Measurements from ENCODE around the gene EPAS1.

Gene EPAS1

GRCh38 chr2:46367286-46367685 is 70.1 kb downstream of the EPAS1 start:
- DNase-seq, result no peak

- DNase-seq, result no peak
Measured at GRCh38 chr2:46368401-46368800, 71.2 kb downstream of the EPAS1 start.

GRCh38 chr2:46369783-46370182 is 72.6 kb downstream of the EPAS1 start:
- no peak for DNase-seq

GRCh38 chr2:46371854-46372253 is 74.6 kb downstream of the EPAS1 start:
- DNase-seq, result no peak

- DNase-seq, result peak in 1 of 2 experiments; percentile 37
Measured at GRCh38 chr2:46372475-46372874, 75.3 kb downstream of the EPAS1 start.

GRCh38 chr2:46373238-46373637 is 76.0 kb downstream of the EPAS1 start:
- no peak for DNase-seq

- DNase-seq, result no peak
Measured at GRCh38 chr2:46375566-46376125, 78.4 kb downstream of the EPAS1 start.

GRCh38 chr2:46376586-46376985 is 79.4 kb downstream of the EPAS1 start:
- DNase-seq, result peak in 1 of 2 experiments; percentile 77

GRCh38 chr2:46377101-46377581 is 79.9 kb downstream of the EPAS1 start:
- peak; percentile 98 to 99 for DNase-seq

- DNase-seq, result peak; percentile 74 to 91
Measured at GRCh38 chr2:46377666-46378560, 80.7 kb downstream of the EPAS1 start.

- DNase-seq, result no peak
Measured at GRCh38 chr2:46378616-46379015, 81.4 kb downstream of the EPAS1 start.

- peak; percentile 97 to 100 for DNase-seq
Measured at GRCh38 chr2:46379213-46380037, 82.2 kb downstream of the EPAS1 start.

GRCh38 chr2:46380038-46380940 is 83.1 kb downstream of the EPAS1 start:
- peak in 1 of 2 experiments; percentile 39 for DNase-seq

- DNase-seq, result no peak
Measured at GRCh38 chr2:46381263-46381849, 84.1 kb downstream of the EPAS1 start.

GRCh38 chr2:46381871-46382270 is 84.7 kb downstream of the EPAS1 start:
- no peak for DNase-seq

- peak in 1 of 2 experiments; percentile 41 for DNase-seq
Measured at GRCh38 chr2:46382331-46383112, 85.3 kb downstream of the EPAS1 start.

GRCh38 chr2:46383113-46383395 is 85.8 kb downstream of the EPAS1 start:
- DNase-seq, result no peak

- no peak for DNase-seq
Measured at GRCh38 chr2:46383784-46384456, 86.7 kb downstream of the EPAS1 start.

- no peak for DNase-seq
Measured at GRCh38 chr2:46384457-46384815, 87.2 kb downstream of the EPAS1 start.

- DNase-seq, result peak in 1 of 2 experiments; percentile 33
Measured at GRCh38 chr2:46385786-46386577, 88.8 kb downstream of the EPAS1 start.
